GM04504 (cell line): Measurements from ENCODE around the gene FCN2.

Experiments used
- DNase-seq: peaks from one replicate; pipeline ENCODE4 v3.0.0-alpha.2; 2012; ENCODE audit warnings: low read depth

FCN2 gene

GRCh38 chr9:134880484-134881312 lies at the start of gene FCN2:
FCN2 (plus strand) TSS chr9:134880810; CDS start chr9:134880822, 12 bp downstream.
- no peak for DNase-seq

GRCh38 chr9:134830926-134831720 lies 49.5 kb upstream of the FCN2 start:
- DNase-seq: no peak

- DNase-seq: no peak
These were observed 48.1 kb upstream of the FCN2 start for GRCh38 chr9:134832471-134832870.

- DNase-seq: no peak
These were observed 47.2 kb upstream of the FCN2 start for GRCh38 chr9:134833294-134833880.

- no peak for DNase-seq
These were observed 46.2 kb upstream of the FCN2 start for GRCh38 chr9:134834217-134834956.

- DNase-seq: no peak
These were observed 45.6 kb upstream of the FCN2 start for GRCh38 chr9:134834957-134835419.

GRCh38 chr9:134835448-134835847 lies 45.2 kb upstream of the FCN2 start:
- DNase-seq: no peak

- DNase-seq: no peak
These were observed 44.6 kb upstream of the FCN2 start for GRCh38 chr9:134835987-134836386.

- DNase-seq: no peak
These were observed 44.1 kb upstream of the FCN2 start for GRCh38 chr9:134836406-134836970.

GRCh38 chr9:134837529-134837928 lies 43.1 kb upstream of the FCN2 start:
- DNase-seq: no peak

- no peak for DNase-seq
These were observed 41.8 kb upstream of the FCN2 start for GRCh38 chr9:134838651-134839454.

- DNase-seq: no peak
These were observed 41.0 kb upstream of the FCN2 start for GRCh38 chr9:134839455-134840125.

- DNase-seq: no peak
These were observed 40.1 kb upstream of the FCN2 start for GRCh38 chr9:134840511-134840910.

GRCh38 chr9:134841180-134841904 lies 39.3 kb upstream of the FCN2 start:
- no peak for DNase-seq

- no peak for DNase-seq
These were observed 38.3 kb upstream of the FCN2 start for GRCh38 chr9:134842321-134842720.

GRCh38 chr9:134843740-134844139 lies 36.9 kb upstream of the FCN2 start:
- DNase-seq: no peak

- no peak for DNase-seq
These were observed 35.8 kb upstream of the FCN2 start for GRCh38 chr9:134844821-134845220.

GRCh38 chr9:134846187-134846586 lies 34.4 kb upstream of the FCN2 start:
- no peak for DNase-seq

GRCh38 chr9:134846699-134847098 lies 33.9 kb upstream of the FCN2 start:
- no peak for DNase-seq

- no peak for DNase-seq
These were observed 33.5 kb upstream of the FCN2 start for GRCh38 chr9:134847138-134847537.
